Fibroblast of lung (primary cell): ENCODE measurements around the gene WDPCP. TPM values are rescaled to one million over a fixed set of nuclear protein-coding genes. Genes with fewer than 3 reads are reported as not detected.

ENCODE experiments used
- DNase-seq, 2 donors: peaks; one replicate each; pipeline versions ENCODE4 v3.0.0 to v3.0.0-alpha.2; 2010; ENCODE audit warnings: low read depth in 2 of 2
- H2AFZ ChIP-seq: 2 replicates; pipeline ENCODE4 v1.5.1; 2012; ENCODE audit warnings: low read length, control low read depth, inconsistent platforms
- H3K27ac ChIP-seq: 2 replicates; pipeline ENCODE4 v1.5.1; 2011; ENCODE audit warnings: low read length, control low read depth; ENCODE audit not compliant: insufficient read depth
- H3K27me3 ChIP-seq: 2 replicates; pipeline ENCODE4 v1.5.1; 2011; ENCODE audit warnings: mild to moderate bottlenecking, low read length; ENCODE audit not compliant: control insufficient read depth, insufficient read depth
- H3K36me3 ChIP-seq: 2 replicates; pipeline ENCODE4 v1.5.1; 2011; ENCODE audit warnings: low read length; ENCODE audit not compliant: control insufficient read depth, insufficient read depth
- H3K4me1 ChIP-seq: 2 replicates; pipeline ENCODE4 v1.5.1; 2011; ENCODE audit warnings: low read length; ENCODE audit not compliant: control insufficient read depth, insufficient read depth; ENCODE audit errors: extremely low read depth
- H3K4me2 ChIP-seq: 2 replicates; pipeline ENCODE4 v1.5.1; 2011; ENCODE audit warnings: low read length, control low read depth; ENCODE audit not compliant: insufficient read depth; ENCODE audit errors: extremely low read depth
- H3K4me3 ChIP-seq, 4 experiments: fragments of 200-600 bp in 1 of 4; sonication (generic) in 1 of 4; replicated peaks in 1 of 4; 2 replicates each; pipeline ENCODE4 v1.5.1; 2011 to 2016; ENCODE audit warnings: low read length in 4 of 4, low read depth in 3 of 4, mild to moderate bottlenecking in 3 of 4, control low read depth in 2 of 4, inconsistent platforms in 1 of 4, mixed read lengths in 1 of 4; ENCODE audit not compliant: insufficient read depth in 1 of 4; ENCODE audit errors: control extremely low read depth in 1 of 4
- H3K79me2 ChIP-seq: 2 replicates; pipeline ENCODE4 v1.5.1; 2012; ENCODE audit warnings: mild to moderate bottlenecking, low read length, inconsistent platforms; ENCODE audit not compliant: control insufficient read depth, insufficient read depth
- H3K9ac ChIP-seq: 2 replicates; pipeline ENCODE4 v1.5.1; 2011; ENCODE audit warnings: mild to moderate bottlenecking, low read length, control low read depth; ENCODE audit not compliant: insufficient read depth
- H3K9me3 ChIP-seq: 2 replicates; pipeline ENCODE4 v1.5.1; 2012; ENCODE audit warnings: low read depth, low read length; ENCODE audit not compliant: control insufficient read depth, insufficient read depth
- H4K20me1 ChIP-seq: 2 replicates; pipeline ENCODE4 v1.5.1; 2011; ENCODE audit warnings: low read length; ENCODE audit not compliant: control insufficient read depth, insufficient read depth; ENCODE audit errors: extremely low read depth
- EZH2 ChIP-seq: IDR thresholded peaks from 2 replicates; pipeline ENCODE4 v1.5.1; 2012; ENCODE audit warnings: low read length, control low read depth, mild to moderate bottlenecking; ENCODE audit errors: missing control alignments
- polyA plus RNA-seq, 2 donors: library from polyadenylated mRNA; depleted of rRNA in 1 of 2; stranded (reverse) in 1 of 2; unstranded in 1 of 2; fragments of >200 nt; gene quantifications; 2 replicates each; pipeline ENCODE4 v1.2.1, GENCODE V29; 2011 to 2012; ENCODE audit warnings: missing spikeins in 1 of 2
- total RNA-seq: library from RNA; depleted of rRNA; stranded (reverse); fragments of >200 nt; gene quantifications from 2 replicates; pipeline ENCODE4 v1.2.1, GENCODE V29; 2014
- TF ChIP-seq, protein P1 (sequence below), 2 donors: IDR thresholded peaks in 1 of 2; conservative IDR thresholded peaks in 1 of 2; 1 replicate in 1 of 2; 2 replicates in 1 of 2; pipeline ENCODE4 v1.5.1; 2011 to 2012; ENCODE audit warnings: low read length in 2 of 2, control low read depth in 1 of 2, inconsistent platforms in 1 of 2, low read depth in 1 of 2, mild to moderate bottlenecking in 1 of 2

The WDPCP gene
- total and polyA plus RNA-seq, 2 donors (not counting 1 experiment from before 2014, with no cell fraction given), result 5.2 to 8.4 TPM

DNA sequence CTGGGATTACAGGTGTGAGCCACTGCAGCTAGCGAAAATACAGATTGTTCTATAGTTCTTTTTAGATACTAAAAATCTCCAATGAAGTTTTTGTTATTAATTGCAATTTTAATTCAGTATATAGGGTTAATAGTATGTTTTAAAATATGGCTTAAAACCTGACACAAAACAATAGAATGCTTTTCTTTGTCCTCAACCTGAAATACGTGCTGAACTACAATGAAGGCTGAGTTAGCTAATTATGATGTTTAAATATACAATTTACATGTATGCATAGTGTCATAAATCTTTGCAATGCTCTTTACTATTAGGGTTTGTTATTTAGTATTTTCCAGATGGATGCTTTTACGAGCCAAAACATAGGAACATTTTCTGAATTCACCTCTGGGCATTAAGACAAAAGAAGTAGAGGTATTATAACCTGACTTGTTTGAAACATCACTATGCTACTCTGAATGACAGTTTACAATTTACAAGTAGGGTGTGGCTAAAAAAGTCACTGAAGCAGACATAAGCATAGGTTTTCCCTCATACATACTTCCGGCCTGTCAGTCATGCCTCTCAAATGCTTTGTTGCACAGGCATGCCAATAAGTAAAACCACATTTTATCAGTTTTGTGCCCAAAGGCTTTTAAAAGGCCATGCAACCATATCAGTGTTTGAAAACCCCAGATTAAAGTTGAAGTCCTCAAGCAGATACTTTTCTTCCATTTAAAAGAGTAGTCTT is 369.3 kb downstream of the WDPCP start:
- no peak overlapping the region for H3K4me3 ChIP-seq
- no peaks in the 10 kb centered on the region for H3K36me3 ChIP-seq
- no peaks in the 10 kb centered on the region for H3K27me3 ChIP-seq
- no peak overlapping the region for H3K9ac ChIP-seq
- H2AFZ ChIP-seq, result no peak overlapping the region
- TF ChIP-seq, protein P1, sequence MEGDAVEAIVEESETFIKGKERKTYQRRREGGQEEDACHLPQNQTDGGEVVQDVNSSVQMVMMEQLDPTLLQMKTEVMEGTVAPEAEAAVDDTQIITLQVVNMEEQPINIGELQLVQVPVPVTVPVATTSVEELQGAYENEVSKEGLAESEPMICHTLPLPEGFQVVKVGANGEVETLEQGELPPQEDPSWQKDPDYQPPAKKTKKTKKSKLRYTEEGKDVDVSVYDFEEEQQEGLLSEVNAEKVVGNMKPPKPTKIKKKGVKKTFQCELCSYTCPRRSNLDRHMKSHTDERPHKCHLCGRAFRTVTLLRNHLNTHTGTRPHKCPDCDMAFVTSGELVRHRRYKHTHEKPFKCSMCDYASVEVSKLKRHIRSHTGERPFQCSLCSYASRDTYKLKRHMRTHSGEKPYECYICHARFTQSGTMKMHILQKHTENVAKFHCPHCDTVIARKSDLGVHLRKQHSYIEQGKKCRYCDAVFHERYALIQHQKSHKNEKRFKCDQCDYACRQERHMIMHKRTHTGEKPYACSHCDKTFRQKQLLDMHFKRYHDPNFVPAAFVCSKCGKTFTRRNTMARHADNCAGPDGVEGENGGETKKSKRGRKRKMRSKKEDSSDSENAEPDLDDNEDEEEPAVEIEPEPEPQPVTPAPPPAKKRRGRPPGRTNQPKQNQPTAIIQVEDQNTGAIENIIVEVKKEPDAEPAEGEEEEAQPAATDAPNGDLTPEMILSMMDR (conservative IDR thresholded peaks at IDR 0.05 in 1 of 2, IDR thresholded peaks at IDR 0.05 in 1 of 2; ENCODE audit: low read depth in 1 of 2, low read length in 2 of 2), result no peak
- TF ChIP-seq EZH2, result no peak
- no peaks in the 10 kb centered on the region for H4K20me1 ChIP-seq
- no peaks in the 10 kb centered on the region for H3K79me2 ChIP-seq
- no peak overlapping the region for H3K27ac ChIP-seq
- no peak overlapping the region for H3K4me2 ChIP-seq
- H3K9me3 ChIP-seq, result no peaks in the 10 kb centered on the region
- DNase-seq, result no peak
- H3K4me1 ChIP-seq, result no peaks in the 10 kb centered on the region

DNA sequence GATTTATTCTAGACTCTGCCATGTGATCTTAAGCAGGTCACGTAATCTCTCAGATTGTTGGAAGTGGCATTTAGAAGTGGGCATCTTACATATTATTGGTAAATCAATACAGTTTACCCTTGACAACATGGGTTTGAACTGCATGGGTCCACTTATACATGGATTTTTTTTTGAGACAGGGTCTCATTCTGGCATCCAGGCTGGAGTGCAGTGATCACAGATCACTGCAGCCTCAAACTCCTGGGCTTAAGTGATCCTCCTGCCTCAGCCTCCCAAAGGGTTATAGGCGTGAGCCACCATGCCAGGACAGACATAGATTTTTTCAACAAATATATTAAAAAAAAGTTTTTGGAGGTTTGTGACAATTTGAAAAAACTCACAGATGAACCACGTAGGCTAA is 393.0 kb downstream of the WDPCP start:
- no peaks in the 10 kb centered on the region for H3K27me3 ChIP-seq
- no peak for TF ChIP-seq EZH2
- TF ChIP-seq, protein P1 (conservative IDR thresholded peaks at IDR 0.05 in 1 of 2, IDR thresholded peaks at IDR 0.05 in 1 of 2; ENCODE audit: low read depth in 1 of 2, low read length in 2 of 2), result no peak

DNA sequence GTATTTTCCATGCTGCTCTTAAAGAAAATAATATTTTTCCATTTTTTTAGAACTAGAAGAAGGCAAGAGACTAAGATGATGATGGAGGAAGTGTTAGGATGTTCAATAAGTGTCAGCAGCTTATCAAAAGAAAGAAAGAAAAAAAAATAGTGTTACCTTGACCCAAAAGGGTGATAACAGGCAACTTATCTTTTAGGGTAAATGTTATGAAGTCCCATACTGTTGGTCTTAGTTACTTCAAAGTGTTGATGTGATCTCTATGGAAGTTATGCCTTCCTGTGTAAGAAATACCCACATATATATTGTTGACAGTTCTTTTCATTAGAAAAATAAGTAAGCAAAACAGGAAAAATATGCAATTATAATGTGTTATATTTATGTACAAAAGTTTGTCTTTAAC is 394.1 kb downstream of the WDPCP start:
- Histone ChIP-seq H3K4me3 (no peak overlapping the region), H3K4me2 (no peak overlapping the region), H3K27me3 (no peaks in the 10 kb centered on the region), H2AFZ (no peak overlapping the region), H3K79me2 (no peaks in the 10 kb centered on the region), H3K9ac (no peak overlapping the region), H3K36me3 (no peaks in the 10 kb centered on the region), H3K4me1 (no peaks in the 10 kb centered on the region), H3K9me3 (no peaks in the 10 kb centered on the region), H3K27ac (no peak overlapping the region), H4K20me1 (no peaks in the 10 kb centered on the region)
- TF ChIP-seq, protein P1 (conservative IDR thresholded peaks at IDR 0.05 in 1 of 2, IDR thresholded peaks at IDR 0.05 in 1 of 2; ENCODE audit: low read depth in 1 of 2, low read length in 2 of 2), result no peak
- TF ChIP-seq EZH2, result no peak
- DNase-seq, result no peak

More for the DNA sequence above, 393.0 kb downstream of the WDPCP start:
- no peaks in the 10 kb centered on the region for H3K9me3 ChIP-seq
- H3K4me3 ChIP-seq, result no peak overlapping the region
- no peaks in the 10 kb centered on the region for H3K79me2 ChIP-seq
- no peak overlapping the region for H3K27ac ChIP-seq
- no peaks in the 10 kb centered on the region for H4K20me1 ChIP-seq
- H3K9ac ChIP-seq, result no peak overlapping the region
- no peak for DNase-seq
- H3K4me1 ChIP-seq, result no peaks in the 10 kb centered on the region
- no peak overlapping the region for H3K4me2 ChIP-seq
- H3K36me3 ChIP-seq, result no peaks in the 10 kb centered on the region
- H2AFZ ChIP-seq, result no peak overlapping the region
